GM21786 (cell line): ENCODE results near the gene ARFGEF3.

ENCODE experiments used
- ATAC-seq: cut with Tn5 transposase; IDR thresholded peaks from one replicate; pipeline ENCODE4 v1.9.1; 2021; ENCODE audit not compliant: unreplicated experiment

ARFGEF3 gene

GRCh38 chr6:138239774-138240173 is 78.0 kb downstream of the ARFGEF3 start:
- ATAC-seq, result no peak

- no peak for ATAC-seq
Observed at GRCh38 chr6:138240476-138241245, 78.9 kb downstream of the ARFGEF3 start.

- no peak for ATAC-seq
Observed at GRCh38 chr6:138241381-138241780, 79.6 kb downstream of the ARFGEF3 start.

GRCh38 chr6:138241934-138242333 is 80.2 kb downstream of the ARFGEF3 start:
- no peak for ATAC-seq

GRCh38 chr6:138242987-138243592 is 81.4 kb downstream of the ARFGEF3 start:
- ATAC-seq, result no peak

- ATAC-seq, result no peak
Observed at GRCh38 chr6:138245751-138246150, 84.0 kb downstream of the ARFGEF3 start.

- no peak for ATAC-seq
Observed at GRCh38 chr6:138246650-138247440, 85.1 kb downstream of the ARFGEF3 start.

- ATAC-seq, result no peak
Observed at GRCh38 chr6:138248011-138248410, 86.3 kb downstream of the ARFGEF3 start.

- no peak for ATAC-seq
Observed at GRCh38 chr6:138248878-138249277, 87.1 kb downstream of the ARFGEF3 start.

- no peak for ATAC-seq
Observed at GRCh38 chr6:138250053-138250452, 88.3 kb downstream of the ARFGEF3 start.

GRCh38 chr6:138250513-138251247 is 88.9 kb downstream of the ARFGEF3 start:
- ATAC-seq, result no peak

- ATAC-seq, result no peak
Observed at GRCh38 chr6:138253731-138254130, 92.0 kb downstream of the ARFGEF3 start.

- no peak for ATAC-seq
Observed at GRCh38 chr6:138255443-138255842, 93.7 kb downstream of the ARFGEF3 start.

GRCh38 chr6:138257638-138258040 is 95.9 kb downstream of the ARFGEF3 start:
- no peak for ATAC-seq

GRCh38 chr6:138258197-138258596 is 96.5 kb downstream of the ARFGEF3 start:
- no peak for ATAC-seq

GRCh38 chr6:138258991-138259390 is 97.3 kb downstream of the ARFGEF3 start:
- no peak for ATAC-seq

GRCh38 chr6:138261116-138261780 is 99.5 kb downstream of the ARFGEF3 start:
- no peak for ATAC-seq

GRCh38 chr6:138263963-138264362 is 102.2 kb downstream of the ARFGEF3 start:
- no peak for ATAC-seq

GRCh38 chr6:138264372-138264880 is 102.7 kb downstream of the ARFGEF3 start:
- ATAC-seq, result no peak

- no peak for ATAC-seq
Observed at GRCh38 chr6:138266095-138266494, 104.4 kb downstream of the ARFGEF3 start.
